NCI-H446 treated with DMSO at 0.1 percent for 48 hours (cell line): ENCODE data around the gene STMND1.
"Not testable (repeated sequence)": the region's sequence is repeated elsewhere in the genome, so short reads cannot be mapped to it uniquely, and the experiment has no call there.

Experiments
- DNase-seq: peaks from one replicate; lab custom pipeline; 2025; lab: John Stamatoyannopoulos, UW

STMND1 gene

GRCh38 chr6:17101422-17102257 lies at the start of gene STMND1:
TSS of gene STMND1 (plus strand) at chr6:17102050. CDS start at chr6:17102258, 208 bp downstream.
- DNase-seq = peak; percentile 55

- DNase-seq = no peak
Measured at GRCh38 chr6:17054647-17055046, 47.2 kb upstream of the STMND1 start.

GRCh38 chr6:17057322-17057721 lies 44.5 kb upstream of the STMND1 start:
- DNase-seq = peak; percentile 42

- no peak for DNase-seq
Measured at GRCh38 chr6:17058550-17058949, 43.3 kb upstream of the STMND1 start.

DNA sequence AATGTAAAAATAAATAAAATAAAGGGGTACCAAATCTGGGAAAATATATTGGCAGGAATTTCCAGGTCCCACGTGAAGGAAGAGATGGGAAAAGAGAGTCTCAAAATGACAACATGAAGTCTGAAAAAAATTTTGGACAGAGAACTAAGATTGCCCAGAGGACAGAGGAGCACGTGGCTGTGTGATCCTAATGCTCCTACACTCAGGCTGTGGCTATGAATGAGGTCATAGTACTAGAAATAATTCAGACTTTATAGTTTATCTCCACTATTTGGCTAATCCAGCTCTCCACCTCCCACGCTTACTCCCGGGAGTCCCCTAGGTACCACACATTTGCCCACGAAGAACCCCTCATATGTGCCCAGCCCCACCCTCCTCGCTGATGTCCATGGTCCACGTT lies 42.8 kb upstream of the STMND1 start:
- DNase-seq = no peak

DNA sequence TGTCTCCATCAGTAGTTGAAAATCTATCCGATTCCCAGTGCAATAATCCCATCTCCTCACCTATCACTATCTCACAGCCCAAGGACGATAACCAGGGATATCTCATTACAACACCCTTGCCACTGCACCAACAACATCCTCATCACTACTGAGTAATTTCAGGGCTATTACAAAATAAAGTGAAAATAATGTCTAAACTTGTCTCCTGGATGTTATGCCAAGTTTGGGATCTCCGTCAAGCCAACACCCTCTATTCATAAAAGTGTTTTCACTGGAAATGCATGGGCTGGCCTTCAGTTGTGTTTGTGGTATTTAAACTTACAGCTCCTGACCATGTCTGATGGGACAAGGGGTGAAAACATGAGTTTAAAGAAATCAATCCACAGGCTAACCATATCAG lies 42.0 kb upstream of the STMND1 start:
- no peak for DNase-seq

- DNase-seq = no peak
Measured at GRCh38 chr6:17061097-17061496, 40.8 kb upstream of the STMND1 start.

GRCh38 chr6:17062871-17063440 lies 38.9 kb upstream of the STMND1 start:
- DNase-seq = no peak

GRCh38 chr6:17064975-17065374 lies 36.9 kb upstream of the STMND1 start:
- no peak for DNase-seq

DNA sequence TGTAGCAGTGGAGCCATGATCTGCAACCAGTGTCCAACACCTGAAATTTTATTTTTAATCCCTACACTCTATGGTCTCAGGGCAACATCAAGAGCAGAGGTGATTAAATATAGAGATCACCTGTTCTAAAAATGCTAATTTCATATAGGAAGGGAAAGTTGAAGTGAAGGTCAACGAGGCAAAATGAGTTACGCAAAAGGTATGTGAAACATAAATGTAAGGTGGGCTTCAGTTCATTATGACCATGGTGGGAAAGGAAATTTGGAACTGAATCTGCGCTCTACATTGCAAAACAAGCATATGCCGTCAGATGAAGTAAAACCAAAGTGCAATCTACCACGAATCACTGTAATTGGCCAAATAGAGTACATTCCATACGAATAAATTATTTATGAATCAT lies 35.2 kb upstream of the STMND1 start:
- DNase-seq = no peak

DNA sequence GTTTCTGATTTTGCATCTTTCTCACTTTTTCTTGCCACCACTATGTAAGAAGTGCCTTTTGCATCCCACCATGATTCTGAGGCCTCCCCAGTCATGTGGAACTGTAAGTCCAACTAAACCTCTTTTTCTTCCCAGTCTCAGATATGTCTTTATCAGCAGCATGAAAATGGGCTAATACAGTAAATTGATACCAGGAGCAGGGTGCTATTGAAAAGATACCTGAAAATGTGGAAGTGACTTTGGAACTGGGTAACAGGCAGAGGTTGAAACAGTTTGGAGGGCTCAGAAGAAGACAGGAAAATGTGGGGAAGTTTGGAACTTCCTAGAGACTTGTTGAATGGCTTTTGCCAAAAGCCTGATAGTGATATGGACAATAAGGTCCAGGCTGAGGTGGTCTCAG lies 32.9 kb upstream of the STMND1 start:
- not testable (repeated sequence) for DNase-seq

GRCh38 chr6:17070400-17070799 lies 31.4 kb upstream of the STMND1 start:
- DNase-seq = not testable (repeated sequence)

GRCh38 chr6:17073596-17073995 lies 28.3 kb upstream of the STMND1 start:
- not testable (repeated sequence) for DNase-seq

DNA sequence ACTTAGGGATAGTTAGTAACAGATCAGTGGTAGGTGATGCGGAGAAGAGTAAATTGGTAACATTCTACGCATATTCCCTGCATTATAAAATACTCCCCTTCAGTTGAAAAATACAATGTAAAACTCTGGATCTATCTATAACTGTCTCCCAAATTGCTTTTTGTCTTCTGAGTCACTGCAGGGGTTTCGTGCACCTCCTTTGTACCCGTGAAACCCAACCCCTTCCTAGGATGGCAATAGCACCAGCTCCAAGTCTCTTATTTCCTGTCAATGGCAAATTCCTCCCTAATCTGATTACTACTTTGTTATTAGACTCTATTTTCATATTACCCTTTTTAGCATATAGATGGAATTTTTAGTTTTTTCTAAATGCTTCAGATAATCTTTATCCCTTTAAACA lies 20.6 kb upstream of the STMND1 start:
- no peak for DNase-seq

- DNase-seq = no peak
Measured at GRCh38 chr6:17081860-17082508, 19.9 kb upstream of the STMND1 start.

DNA sequence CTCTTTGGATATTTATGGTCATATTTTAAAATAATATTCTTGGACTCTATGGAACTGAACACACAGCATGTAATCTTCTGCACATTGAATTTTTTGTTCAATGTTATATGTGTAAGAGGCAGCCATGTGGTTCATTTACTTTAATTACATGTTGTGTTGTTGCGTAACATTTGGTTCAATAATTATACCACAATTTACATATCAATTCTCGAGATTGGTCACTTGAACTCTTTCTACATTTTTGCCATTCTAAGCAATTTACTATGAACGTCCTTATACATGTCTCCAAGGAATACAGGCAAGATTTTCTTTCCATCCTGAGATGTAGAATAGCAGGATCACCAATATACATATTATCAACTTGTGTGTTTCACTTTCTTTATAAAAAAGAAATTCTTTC lies 18.5 kb upstream of the STMND1 start:
- no peak for DNase-seq

DNA sequence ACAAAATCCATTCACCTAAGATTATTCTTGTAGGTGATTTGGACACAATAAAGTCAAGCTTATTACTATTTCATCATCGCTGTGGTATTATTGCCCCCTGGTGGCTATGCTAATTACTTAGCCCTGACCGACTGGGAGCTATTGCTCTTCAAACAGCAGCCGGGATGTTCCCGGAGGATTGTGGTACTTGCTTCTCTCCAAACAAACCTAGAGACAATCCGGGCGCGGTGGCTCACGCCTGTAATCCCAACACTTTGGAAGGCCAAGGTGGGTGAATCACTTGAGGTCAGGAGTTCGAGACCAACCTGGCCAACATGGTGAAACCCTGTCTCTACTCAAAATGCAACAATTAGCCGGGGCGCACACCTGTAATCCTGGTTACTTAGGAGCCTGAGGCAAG lies 15.4 kb upstream of the STMND1 start:
- DNase-seq = peak; percentile 64

DNA sequence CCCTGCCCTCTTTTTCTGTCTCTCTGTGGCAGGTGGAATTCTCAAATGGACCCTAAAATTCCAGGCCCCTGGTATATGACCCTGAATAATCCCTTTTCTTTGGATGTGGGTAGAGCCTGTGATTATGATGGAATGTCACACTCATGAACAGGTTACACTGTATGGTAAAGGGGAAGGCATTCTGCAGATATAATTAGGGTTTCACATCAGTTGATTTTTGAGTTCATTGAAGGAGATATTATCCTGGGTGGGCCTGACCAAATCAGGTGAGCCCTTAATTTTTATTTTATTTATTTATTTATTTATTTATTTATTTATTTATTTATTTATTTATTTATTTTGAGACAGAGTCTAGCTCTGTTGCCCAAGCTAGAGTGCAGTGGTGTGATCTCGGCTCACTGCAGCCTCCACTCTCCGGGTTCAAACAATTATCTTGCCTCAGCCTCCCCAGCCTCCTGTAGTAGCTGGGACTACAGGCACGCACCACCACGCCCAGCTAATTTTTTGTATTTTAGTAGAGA lies 13.7 kb upstream of the STMND1 start:
- DNase-seq = no peak

DNA sequence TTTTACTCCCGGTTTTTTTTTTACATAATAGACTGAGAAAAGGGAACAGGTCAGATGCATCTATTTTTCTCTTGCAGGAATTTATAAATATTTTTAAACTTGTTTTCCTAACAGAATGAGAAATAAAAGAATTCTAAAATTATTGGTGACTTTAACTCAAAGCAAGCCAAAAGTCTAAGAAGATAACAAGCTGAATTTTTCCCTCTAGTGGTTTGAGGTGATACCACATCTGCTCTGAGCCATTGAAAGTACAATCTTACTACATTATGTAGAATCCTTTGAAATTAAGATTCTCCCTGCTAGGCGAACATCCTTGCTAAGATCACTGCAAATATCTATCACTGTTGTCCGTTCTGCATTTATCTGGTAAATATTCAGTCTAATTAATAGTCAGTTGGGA lies 10.7 kb upstream of the STMND1 start:
- no peak for DNase-seq

- DNase-seq = peak; percentile 9
Measured at GRCh38 chr6:17093686-17094085, 8.2 kb upstream of the STMND1 start.

GRCh38 chr6:17096096-17096495 lies 5.8 kb upstream of the STMND1 start:
- DNase-seq = no peak

DNA sequence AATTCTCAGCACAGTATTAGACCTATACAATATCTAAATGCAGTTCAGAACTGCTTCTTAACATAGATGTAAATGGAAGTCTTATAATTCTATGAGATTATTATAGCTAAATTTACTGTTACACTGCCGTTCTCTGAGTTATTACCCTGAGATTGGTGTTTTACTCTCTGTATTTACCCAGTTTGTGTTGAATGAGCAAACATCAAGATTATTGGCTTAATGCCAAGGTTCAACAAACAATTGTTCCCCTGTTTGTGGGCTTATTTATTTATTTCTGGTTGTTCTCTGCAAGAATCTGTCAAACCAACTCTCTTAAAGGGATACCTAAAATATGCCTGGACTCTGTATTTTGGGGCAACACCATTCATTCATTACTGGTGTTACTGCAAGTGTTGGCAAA lies 5.2 kb upstream of the STMND1 start:
- no peak for DNase-seq

- no peak for DNase-seq
Measured at GRCh38 chr6:17097982-17098381, 3.9 kb upstream of the STMND1 start.
